ENCODE data around the gene SNED1.

The SNED1 gene

DNA sequence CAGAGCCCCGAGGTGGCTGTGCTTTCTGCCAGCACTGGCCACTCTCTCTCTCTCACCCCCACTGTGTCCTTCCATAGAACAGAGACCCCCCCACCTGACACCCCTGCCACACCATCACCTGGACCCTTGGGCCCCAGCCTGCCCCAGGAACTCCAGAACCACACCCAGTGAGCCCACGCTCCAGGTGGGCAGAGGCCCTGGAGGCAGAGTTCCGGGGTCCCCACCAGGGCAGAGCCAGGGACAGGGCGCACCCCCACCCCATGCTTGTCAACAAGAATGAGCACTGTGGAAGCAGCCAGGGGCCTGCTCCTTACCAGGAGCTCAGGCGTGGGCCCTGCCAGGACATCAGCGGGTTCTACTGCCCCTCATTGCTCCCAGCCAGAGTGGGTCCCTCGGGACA is 136.3 kb downstream of the SNED1 start:
- Histone ChIP-seq H3K27me3 (ENCODE audit: control insufficient read depth in 1 of 2, insufficient read depth in 2 of 2, low read length in 2 of 2) (no peaks in the 10 kb centered on the region), H3K4me3 (ENCODE audit: low read depth in 1 of 2, low read length in 2 of 2) (no peak overlapping the region), H3K36me3 (ENCODE audit: insufficient read depth, low read length) (no peaks in the 10 kb centered on the region), H3K9me3 (ENCODE audit: low read length) (no peaks in the 10 kb centered on the region), H3K27ac (ENCODE audit: low read depth, low read length) (no peak overlapping the region), H3K4me1 (ENCODE audit: insufficient read depth, low read length) (no peaks in the 10 kb centered on the region), H3K9ac (ENCODE audit: low read length) (no peak overlapping the region)

DNA sequence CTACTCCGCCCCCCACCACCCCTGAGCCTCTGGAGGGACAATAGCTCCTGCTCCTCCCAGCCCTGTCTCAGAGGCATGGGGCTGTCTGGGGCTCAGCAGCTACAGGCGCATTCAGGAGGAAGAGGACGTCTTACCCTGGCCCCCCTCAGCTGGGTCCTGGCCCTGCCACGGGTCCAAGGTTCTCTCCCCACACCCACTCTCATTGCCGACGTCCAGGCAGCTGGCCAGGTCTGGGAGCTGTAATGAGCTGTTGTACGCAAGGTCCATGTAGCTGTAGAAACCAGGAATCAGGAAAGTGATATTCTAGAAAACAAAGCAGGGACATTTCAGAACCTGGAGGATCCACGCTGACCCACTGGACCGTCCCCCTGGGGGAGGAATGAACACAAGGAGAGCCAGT is 137.3 kb downstream of the SNED1 start:
- Histone ChIP-seq H3K27me3 (ENCODE audit: control insufficient read depth in 1 of 2, insufficient read depth in 2 of 2, low read length in 2 of 2) (no peaks in the 10 kb centered on the region), H3K36me3 (ENCODE audit: insufficient read depth, low read length) (no peaks in the 10 kb centered on the region), H3K4me3 (ENCODE audit: low read depth in 1 of 2, low read length in 2 of 2) (no peak overlapping the region), H3K9ac (ENCODE audit: low read length) (no peak overlapping the region), H3K4me1 (ENCODE audit: insufficient read depth, low read length) (no peaks in the 10 kb centered on the region), H3K27ac (ENCODE audit: low read depth, low read length) (no peak overlapping the region), H3K9me3 (ENCODE audit: low read length) (no peaks in the 10 kb centered on the region)

DNA sequence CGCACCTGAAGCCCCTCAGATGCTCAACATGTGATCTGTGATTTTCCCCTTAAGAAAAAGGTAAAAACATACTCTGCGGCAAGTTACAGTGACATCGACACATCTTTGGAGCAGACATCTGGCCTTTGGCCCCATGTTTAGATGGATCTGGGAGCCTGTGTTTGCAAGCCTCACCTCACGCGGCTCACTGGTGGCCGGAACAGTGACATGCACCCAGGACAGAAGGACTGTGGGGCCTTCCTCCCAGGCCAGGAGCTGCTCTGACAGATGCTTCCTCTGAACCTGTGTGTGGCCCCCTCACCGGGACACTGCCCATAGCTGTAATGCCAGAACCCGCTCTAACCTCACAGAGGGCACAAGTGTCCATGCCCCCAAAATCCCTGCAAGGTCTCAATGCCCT is 137.8 kb downstream of the SNED1 start:
- H3K27ac ChIP-seq (ENCODE audit: low read depth, low read length): no peak overlapping the region
- H3K27me3 ChIP-seq (ENCODE audit: control insufficient read depth in 1 of 2, insufficient read depth in 2 of 2, low read length in 2 of 2): no peaks in the 10 kb centered on the region
- H3K4me1 ChIP-seq (ENCODE audit: insufficient read depth, low read length): no peaks in the 10 kb centered on the region
- H3K4me3 ChIP-seq (ENCODE audit: low read depth in 1 of 2, low read length in 2 of 2): no peak overlapping the region
- no peak overlapping the region for H3K9ac ChIP-seq (ENCODE audit: low read length)
- H3K36me3 ChIP-seq (ENCODE audit: insufficient read depth, low read length): no peaks in the 10 kb centered on the region
- no peaks in the 10 kb centered on the region for H3K9me3 ChIP-seq (ENCODE audit: low read length)

DNA sequence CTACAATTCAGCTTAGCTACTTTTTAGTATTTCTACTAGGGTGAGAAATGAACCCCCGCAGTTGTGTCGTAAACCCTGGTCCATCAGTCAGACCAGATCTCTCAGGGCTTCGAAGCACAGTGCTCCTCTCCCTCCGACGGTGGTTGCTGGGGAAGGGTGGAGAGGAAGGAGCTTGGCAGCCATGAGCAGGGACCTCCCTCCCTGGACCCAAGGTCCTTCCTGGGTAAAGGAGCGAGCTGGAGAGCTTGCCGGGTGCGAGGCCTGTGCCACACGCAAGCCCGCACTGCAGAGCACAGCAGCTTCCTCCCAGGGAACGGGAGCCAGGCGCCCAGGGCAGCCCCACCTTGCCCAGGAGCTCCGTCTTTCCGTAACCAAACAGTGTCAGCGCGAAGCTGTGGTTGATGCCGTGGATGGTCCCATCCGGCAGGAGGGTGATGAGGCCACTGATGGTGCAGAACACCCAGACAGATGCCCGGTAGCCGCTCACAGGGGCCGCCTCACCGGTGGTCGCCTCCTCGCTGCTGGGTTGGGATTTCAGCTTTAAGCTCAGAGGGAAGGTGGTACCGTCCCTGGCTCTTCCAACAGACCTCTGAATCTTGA is 138.3 kb downstream of the SNED1 start:
- Histone ChIP-seq H3K9ac (ENCODE audit: low read length) (no peak overlapping the region), H3K36me3 (ENCODE audit: insufficient read depth, low read length) (no peaks in the 10 kb centered on the region), H3K9me3 (ENCODE audit: low read length) (no peaks in the 10 kb centered on the region), H3K4me1 (ENCODE audit: insufficient read depth, low read length) (no peaks in the 10 kb centered on the region), H3K4me3 (ENCODE audit: low read depth in 1 of 2, low read length in 2 of 2) (no peak overlapping the region), H3K27ac (ENCODE audit: low read depth, low read length) (no peak overlapping the region), H3K27me3 (ENCODE audit: control insufficient read depth in 1 of 2, insufficient read depth in 2 of 2, low read length in 2 of 2) (no peaks in the 10 kb centered on the region)

DNA sequence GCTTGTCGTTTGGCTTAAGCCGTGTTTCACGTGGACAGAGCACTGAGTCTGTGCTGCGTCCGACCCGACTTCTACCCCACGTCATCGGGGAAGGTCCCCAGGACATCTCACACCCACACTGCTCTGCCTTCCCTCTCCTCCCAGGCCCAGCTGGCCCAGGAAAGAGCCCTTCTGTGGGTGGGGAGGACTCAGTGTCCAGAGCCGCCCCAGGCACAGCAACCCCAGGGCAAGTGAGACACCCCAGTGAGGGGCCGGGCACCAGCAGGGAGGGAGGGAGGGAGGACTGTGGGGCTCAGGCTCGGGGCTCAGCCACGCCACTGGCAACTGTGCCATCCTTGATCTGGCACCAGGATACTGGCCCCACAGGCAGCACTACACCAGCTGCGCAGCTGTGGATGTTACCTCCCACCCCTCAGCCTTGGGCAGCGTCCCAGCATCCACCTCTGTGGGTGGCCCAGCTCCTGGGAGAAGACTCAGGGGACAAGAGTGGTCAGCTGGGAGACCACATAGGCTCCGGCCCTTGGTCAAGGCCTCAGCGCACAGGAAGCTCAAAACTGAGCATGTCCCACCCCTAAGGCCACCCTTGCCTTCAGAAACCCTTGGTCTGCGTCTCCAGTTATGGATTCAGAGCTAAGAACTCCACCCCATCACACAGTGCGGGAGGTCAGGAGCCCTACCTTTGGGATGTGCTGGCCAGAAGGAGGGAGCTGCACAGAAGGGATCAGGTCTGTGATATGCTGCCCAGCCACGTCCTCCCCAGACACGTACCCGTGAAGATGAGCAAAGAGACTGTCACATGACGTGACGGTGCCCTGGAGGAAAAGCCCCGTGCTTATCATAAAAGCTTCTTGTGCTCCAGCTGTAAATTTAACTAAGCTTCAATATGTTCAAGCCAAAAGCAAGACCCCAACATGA is 139.1 kb downstream of the SNED1 start:
- H3K4me1 ChIP-seq (ENCODE audit: insufficient read depth, low read length): no peaks in the 10 kb centered on the region
- no peak overlapping the region for H3K9ac ChIP-seq (ENCODE audit: low read length)
- H3K9me3 ChIP-seq (ENCODE audit: low read length): no peaks in the 10 kb centered on the region
- no peaks in the 10 kb centered on the region for H3K36me3 ChIP-seq (ENCODE audit: insufficient read depth, low read length)
- H3K27me3 ChIP-seq (ENCODE audit: control insufficient read depth in 1 of 2, insufficient read depth in 2 of 2, low read length in 2 of 2): no peaks in the 10 kb centered on the region
- no peak overlapping the region for H3K27ac ChIP-seq (ENCODE audit: low read depth, low read length)
- no peak overlapping the region for H3K4me3 ChIP-seq (ENCODE audit: low read depth in 1 of 2, low read length in 2 of 2)

DNA sequence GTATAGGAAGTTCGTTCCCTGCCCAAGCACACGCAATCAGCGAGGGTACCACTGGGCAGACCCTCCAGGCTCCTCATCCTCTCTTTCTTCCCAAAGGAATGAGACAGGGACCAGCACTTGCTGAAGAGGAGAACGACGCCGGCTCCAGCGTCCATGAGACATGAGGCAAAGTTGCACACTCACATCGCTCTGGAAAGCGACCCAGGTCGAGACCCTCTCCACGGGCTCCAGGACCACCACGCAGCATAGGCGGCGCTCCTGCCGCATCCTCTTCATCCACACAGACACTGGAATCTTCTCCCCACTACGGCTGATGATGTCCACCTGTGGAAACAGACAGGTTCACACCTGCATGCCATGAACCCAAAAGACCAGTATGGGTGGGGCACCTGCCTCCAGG is 140.1 kb downstream of the SNED1 start:
- no peaks in the 10 kb centered on the region for H3K4me1 ChIP-seq (ENCODE audit: insufficient read depth, low read length)
- no peak overlapping the region for H3K9ac ChIP-seq (ENCODE audit: low read length)
- H3K4me3 ChIP-seq (ENCODE audit: low read depth in 1 of 2, low read length in 2 of 2): no peak overlapping the region
- H3K9me3 ChIP-seq (ENCODE audit: low read length): no peaks in the 10 kb centered on the region
- H3K27me3 ChIP-seq (ENCODE audit: control insufficient read depth in 1 of 2, insufficient read depth in 2 of 2, low read length in 2 of 2): no peaks in the 10 kb centered on the region
- H3K27ac ChIP-seq (ENCODE audit: low read depth, low read length): no peak overlapping the region
- H3K36me3 ChIP-seq (ENCODE audit: insufficient read depth, low read length): no peaks in the 10 kb centered on the region

DNA sequence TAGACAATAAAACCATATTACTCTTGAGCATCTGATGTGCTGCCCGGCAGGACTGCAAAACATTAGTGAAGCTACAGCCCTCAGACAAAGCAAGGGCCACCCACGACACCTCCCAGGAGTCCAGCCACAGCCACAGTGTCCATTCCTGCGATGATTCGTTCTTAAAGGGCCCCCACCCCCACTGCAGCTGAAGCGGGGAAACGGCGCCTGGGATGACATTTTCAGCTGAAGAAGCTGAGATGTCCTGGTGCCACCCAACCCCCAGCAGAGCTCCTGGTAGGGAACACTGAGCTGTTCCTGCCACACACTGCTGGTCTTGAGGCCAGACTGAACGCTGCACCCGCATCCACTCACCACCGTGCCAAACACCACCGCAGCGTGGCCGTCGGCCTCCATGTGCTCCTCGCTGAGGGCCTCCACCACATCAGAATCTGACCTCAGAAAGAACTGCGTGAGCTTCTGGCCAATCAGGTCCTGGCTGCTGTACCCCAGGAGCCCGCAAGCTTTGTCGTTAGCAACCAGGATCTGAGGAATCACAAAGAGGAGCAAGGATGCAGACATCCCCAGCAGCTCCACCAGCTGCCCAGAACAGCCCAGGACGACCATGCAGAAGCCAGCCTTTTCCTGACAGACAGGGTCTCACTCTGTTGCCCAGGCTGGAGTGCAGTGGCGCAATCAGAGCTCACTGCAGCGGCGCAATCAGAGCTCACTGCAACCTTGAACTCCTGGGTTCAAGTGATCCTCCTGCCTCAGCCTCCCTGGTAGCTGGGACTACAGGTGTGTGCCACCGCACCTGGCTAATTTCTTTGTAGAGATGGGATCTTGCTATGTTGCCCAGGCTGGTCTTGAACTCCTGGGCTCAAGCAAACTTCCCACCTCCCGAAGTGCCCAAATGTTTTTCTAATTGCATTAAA is 141.4 kb downstream of the SNED1 start:
- no peaks in the 10 kb centered on the region for H3K36me3 ChIP-seq (ENCODE audit: insufficient read depth, low read length)
- H3K27me3 ChIP-seq (ENCODE audit: control insufficient read depth in 1 of 2, insufficient read depth in 2 of 2, low read length in 2 of 2): no peaks in the 10 kb centered on the region
- H3K4me1 ChIP-seq (ENCODE audit: insufficient read depth, low read length): no peaks in the 10 kb centered on the region
- no peaks in the 10 kb centered on the region for H3K9me3 ChIP-seq (ENCODE audit: low read length)
- H3K4me3 ChIP-seq (ENCODE audit: low read depth in 1 of 2, low read length in 2 of 2): no peak overlapping the region
- H3K27ac ChIP-seq (ENCODE audit: low read depth, low read length): no peak overlapping the region
- no peak overlapping the region for H3K9ac ChIP-seq (ENCODE audit: low read length)

DNA sequence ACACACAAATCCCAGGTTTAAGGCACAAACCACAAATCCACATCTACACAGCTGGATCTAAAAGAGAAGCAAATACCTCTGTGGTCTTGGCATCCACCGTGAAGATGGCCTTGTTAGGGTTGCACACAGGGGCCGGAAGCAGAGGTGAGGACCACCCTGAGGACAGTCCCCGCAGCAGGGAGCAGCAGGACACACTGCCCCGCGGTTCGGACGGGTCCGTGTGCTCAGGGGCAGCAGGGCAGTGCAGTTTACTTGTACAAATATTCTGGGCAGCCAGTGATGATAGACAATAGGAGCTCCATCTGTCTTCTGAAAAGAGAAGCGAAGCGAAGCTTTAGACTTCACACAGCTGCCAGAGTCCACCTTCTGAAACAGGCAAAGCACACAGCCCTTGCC is 142.0 kb downstream of the SNED1 start:
- Histone ChIP-seq H3K27me3 (ENCODE audit: control insufficient read depth in 1 of 2, insufficient read depth in 2 of 2, low read length in 2 of 2) (no peaks in the 10 kb centered on the region), H3K9me3 (ENCODE audit: low read length) (no peaks in the 10 kb centered on the region), H3K27ac (ENCODE audit: low read depth, low read length) (no peak overlapping the region), H3K4me3 (ENCODE audit: low read depth in 1 of 2, low read length in 2 of 2) (no peak overlapping the region), H3K36me3 (ENCODE audit: insufficient read depth, low read length) (no peaks in the 10 kb centered on the region), H3K9ac (ENCODE audit: low read length) (no peak overlapping the region), H3K4me1 (ENCODE audit: insufficient read depth, low read length) (no peaks in the 10 kb centered on the region)

DNA sequence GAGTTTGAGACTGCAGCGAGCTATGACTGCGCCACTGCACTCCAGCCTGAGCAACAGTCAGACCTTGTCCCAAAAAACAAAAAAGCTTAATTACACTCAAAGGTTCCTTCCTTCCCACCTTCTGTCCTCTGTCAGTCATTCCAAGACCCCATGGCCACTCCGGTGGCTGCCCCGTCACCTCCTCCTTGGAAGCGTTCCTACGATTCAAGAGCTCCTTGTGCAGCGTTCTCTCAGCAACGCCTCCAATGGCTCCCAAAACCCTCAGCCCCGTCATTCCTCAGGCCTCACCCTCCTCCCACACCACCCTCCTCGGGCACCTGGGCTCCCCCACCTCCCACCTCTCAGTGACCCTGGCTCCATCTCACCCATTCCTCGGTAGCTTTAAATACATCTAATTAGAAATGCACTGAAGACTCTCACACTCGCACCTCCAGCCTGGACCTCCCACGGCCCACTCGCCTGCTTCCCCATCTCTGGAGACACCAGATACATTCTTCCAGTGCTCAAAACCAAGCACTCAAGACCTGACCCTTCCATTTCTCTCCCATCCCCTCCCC is 142.9 kb downstream of the SNED1 start:
- H3K27ac ChIP-seq (ENCODE audit: low read depth, low read length): no peak overlapping the region
- H3K36me3 ChIP-seq (ENCODE audit: insufficient read depth, low read length): no peaks in the 10 kb centered on the region
- no peaks in the 10 kb centered on the region for H3K27me3 ChIP-seq (ENCODE audit: control insufficient read depth in 1 of 2, insufficient read depth in 2 of 2, low read length in 2 of 2)
- H3K4me3 ChIP-seq (ENCODE audit: low read depth in 1 of 2, low read length in 2 of 2): no peak overlapping the region
- H3K9ac ChIP-seq (ENCODE audit: low read length): no peak overlapping the region
- H3K4me1 ChIP-seq (ENCODE audit: insufficient read depth, low read length): no peaks in the 10 kb centered on the region
- no peaks in the 10 kb centered on the region for H3K9me3 ChIP-seq (ENCODE audit: low read length)

DNA sequence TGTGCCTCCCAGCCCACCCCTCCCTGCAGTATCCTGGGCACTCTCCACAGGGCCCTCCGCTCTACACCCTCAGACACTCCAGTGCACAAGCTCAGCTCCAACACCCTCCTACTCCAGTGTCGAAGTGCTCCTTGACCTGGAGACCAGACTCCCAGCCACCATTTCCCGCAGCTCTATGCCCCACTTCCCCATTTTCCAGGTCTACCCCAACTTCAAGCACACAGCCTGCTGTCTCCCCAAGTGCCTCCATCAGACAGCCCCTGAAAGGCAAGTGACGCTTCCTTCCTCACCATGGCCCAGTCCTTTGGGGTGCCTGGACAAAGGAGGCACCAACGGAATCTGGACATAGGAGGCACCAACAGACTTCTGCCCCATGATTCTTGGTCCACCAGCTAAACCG is 143.6 kb downstream of the SNED1 start:
- no peak overlapping the region for H3K4me3 ChIP-seq (ENCODE audit: low read depth in 1 of 2, low read length in 2 of 2)
- H3K36me3 ChIP-seq (ENCODE audit: insufficient read depth, low read length): no peaks in the 10 kb centered on the region
- H3K27ac ChIP-seq (ENCODE audit: low read depth, low read length): no peak overlapping the region
- no peaks in the 10 kb centered on the region for H3K9me3 ChIP-seq (ENCODE audit: low read length)
- no peaks in the 10 kb centered on the region for H3K27me3 ChIP-seq (ENCODE audit: control insufficient read depth in 1 of 2, insufficient read depth in 2 of 2, low read length in 2 of 2)
- H3K4me1 ChIP-seq (ENCODE audit: insufficient read depth, low read length): no peaks in the 10 kb centered on the region
- no peak overlapping the region for H3K9ac ChIP-seq (ENCODE audit: low read length)

DNA sequence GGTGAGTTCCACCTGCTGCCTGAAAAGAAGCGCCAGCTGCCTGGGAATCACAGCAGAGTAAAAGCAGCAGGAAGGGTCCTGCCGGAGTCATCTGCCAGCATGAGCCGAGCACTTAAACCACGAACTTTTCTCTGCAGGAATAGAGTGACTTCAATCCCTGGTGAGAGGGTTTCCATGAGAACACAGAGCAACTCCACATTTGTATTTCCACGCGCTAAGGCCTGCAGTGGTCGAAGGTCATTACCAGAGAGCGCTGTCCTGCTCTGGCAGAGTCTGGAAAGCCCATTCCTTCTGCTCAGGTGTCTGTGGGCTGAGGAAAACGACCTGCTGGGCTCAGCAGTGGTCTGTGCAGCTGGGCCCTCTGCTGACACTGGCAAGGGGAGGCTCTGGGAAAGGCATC is 144.2 kb downstream of the SNED1 start:
- Histone ChIP-seq H3K9me3 (ENCODE audit: low read length) (no peaks in the 10 kb centered on the region), H3K27ac (ENCODE audit: low read depth, low read length) (no peak overlapping the region), H3K9ac (ENCODE audit: low read length) (no peak overlapping the region), H3K4me3 (ENCODE audit: low read depth in 1 of 2, low read length in 2 of 2) (no peak overlapping the region), H3K4me1 (ENCODE audit: insufficient read depth, low read length) (no peaks in the 10 kb centered on the region), H3K27me3 (ENCODE audit: control insufficient read depth in 1 of 2, insufficient read depth in 2 of 2, low read length in 2 of 2) (no peaks in the 10 kb centered on the region), H3K36me3 (ENCODE audit: insufficient read depth, low read length) (no peaks in the 10 kb centered on the region)

All from muscle layer of colon (tissue), 2 donors.